Uterus (tissue), 2 donors: ENCODE results near the gene OLFML2A.

Experiments used
- POLR2A ChIP-seq, 2 donors: fragments of 450-650 bp; IDR thresholded peaks; one replicate each; pipeline ENCODE4 v1.6.1; 2016; ENCODE audit warnings: antibody characterized with exemption in 2 of 2, mild to moderate bottlenecking in 1 of 2, moderate library complexity in 1 of 2
- TF ChIP-seq, protein P1 (sequence below), 4 experiments: fragments of 200-600 bp in 2 of 4; fragments of 450-650 bp in 2 of 4; sonication (generic) in 2 of 4; IDR thresholded peaks; one replicate each; pipeline ENCODE4 v1.5.1; 2016 to 2019; ENCODE audit warnings: antibody characterized with exemption in 4 of 4, mild to moderate bottlenecking in 2 of 4, moderate library complexity in 1 of 4

DNA sequence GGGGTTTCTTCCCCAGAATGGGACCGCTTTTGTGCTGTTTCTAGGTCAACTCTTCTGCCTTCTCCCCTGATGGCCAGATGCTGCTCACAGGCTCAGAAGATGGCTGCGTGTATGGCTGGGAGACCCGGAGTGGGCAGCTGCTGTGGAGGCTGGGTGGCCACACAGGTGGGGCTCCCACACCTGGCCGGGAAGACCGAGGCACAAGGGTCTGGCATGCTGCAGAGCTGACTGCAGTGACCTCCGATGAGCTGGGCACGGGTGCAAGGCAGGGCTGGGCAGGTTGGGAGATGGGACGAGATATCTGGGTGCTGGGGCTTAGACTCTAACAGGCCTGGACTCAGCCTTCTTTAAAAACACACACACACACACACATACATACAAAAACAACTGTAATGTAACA lies 77.2 kb downstream of the OLFML2A start:
- TF ChIP-seq, protein P1, sequence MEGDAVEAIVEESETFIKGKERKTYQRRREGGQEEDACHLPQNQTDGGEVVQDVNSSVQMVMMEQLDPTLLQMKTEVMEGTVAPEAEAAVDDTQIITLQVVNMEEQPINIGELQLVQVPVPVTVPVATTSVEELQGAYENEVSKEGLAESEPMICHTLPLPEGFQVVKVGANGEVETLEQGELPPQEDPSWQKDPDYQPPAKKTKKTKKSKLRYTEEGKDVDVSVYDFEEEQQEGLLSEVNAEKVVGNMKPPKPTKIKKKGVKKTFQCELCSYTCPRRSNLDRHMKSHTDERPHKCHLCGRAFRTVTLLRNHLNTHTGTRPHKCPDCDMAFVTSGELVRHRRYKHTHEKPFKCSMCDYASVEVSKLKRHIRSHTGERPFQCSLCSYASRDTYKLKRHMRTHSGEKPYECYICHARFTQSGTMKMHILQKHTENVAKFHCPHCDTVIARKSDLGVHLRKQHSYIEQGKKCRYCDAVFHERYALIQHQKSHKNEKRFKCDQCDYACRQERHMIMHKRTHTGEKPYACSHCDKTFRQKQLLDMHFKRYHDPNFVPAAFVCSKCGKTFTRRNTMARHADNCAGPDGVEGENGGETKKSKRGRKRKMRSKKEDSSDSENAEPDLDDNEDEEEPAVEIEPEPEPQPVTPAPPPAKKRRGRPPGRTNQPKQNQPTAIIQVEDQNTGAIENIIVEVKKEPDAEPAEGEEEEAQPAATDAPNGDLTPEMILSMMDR (IDR thresholded peaks at IDR 0.05): no peak
- TF ChIP-seq POLR2A (IDR thresholded peaks at IDR 0.05): no peak
